ENCODE results near the gene ELMOD3. TPM values are rescaled to one million over a fixed set of nuclear protein-coding genes. Genes with fewer than 3 reads are reported as not detected.
"Not testable (repeated sequence)": the region's sequence is repeated elsewhere in the genome, so short reads cannot be mapped to it uniquely, and the experiment has no call there.

Gene ELMOD3
- polyA plus RNA-seq, 6 donors from 2014 or later, result 9.8 to 23.1 (median 13.8) TPM

- not testable (repeated sequence) for H3K27me3 Mint-ChIP-seq; H3K9me3 Mint-ChIP-seq; ATAC-seq (ENCODE audit: low read depth in 2 of 2); DNase-seq
- peak overlapping the region in 7 of 8 donors; percentile 24 to 99 (median 39) for H3K4me3 Mint-ChIP-seq
- peaks cover 30 to 41% of the 10 kb centered on the region in 2 donors for H3K36me3 Mint-ChIP-seq
- H3K27ac Mint-ChIP-seq, result peak overlapping the region in 2 of 6 donors; percentile 44 to 87
- H3K4me1 Mint-ChIP-seq, result peaks cover 72 to 95% (median 94%) of the 10 kb centered on the region in 3 donors
Observed at GRCh38 chr2:85323988-85324367, 30.6 kb upstream of the ELMOD3 start.

GRCh38 chr2:85324639-85325465 is 29.7 kb upstream of the ELMOD3 start:
- H3K9me3 Mint-ChIP-seq, result no peaks in the 10 kb centered on the region
- H3K4me1 Mint-ChIP-seq, result peaks cover 67 to 91% (median 86%) of the 10 kb centered on the region in 3 donors
- no peaks in the 10 kb centered on the region for H3K27me3 Mint-ChIP-seq
- no peak for DNase-seq
- H3K36me3 Mint-ChIP-seq, result peaks cover 24 to 37% of the 10 kb centered on the region in 2 donors
- peak overlapping the region in 4 of 6 donors; percentile 81 to 99 (median 93) for H3K27ac Mint-ChIP-seq
- no peak for ATAC-seq (ENCODE audit: low read depth in 2 of 2)
- H3K4me3 Mint-ChIP-seq, result peak overlapping the region; percentile 95 to 99 (median 98)

GRCh38 chr2:85325466-85325811 is 29.1 kb upstream of the ELMOD3 start:
- Mint-ChIP-seq H3K27ac (peak overlapping the region in 5 of 6 donors; percentile 29 to 99 (median 81)), H3K9me3 (no peaks in the 10 kb centered on the region), H3K36me3 (peaks cover 19 to 31% of the 10 kb centered on the region in 2 donors), H3K4me1 (peaks cover 61 to 86% (median 81%) of the 10 kb centered on the region in 3 donors), H3K27me3 (no peaks in the 10 kb centered on the region), H3K4me3 (peak overlapping the region; percentile 95 to 99 (median 98))
- DNase-seq (no peak), ATAC-seq (ENCODE audit: low read depth in 2 of 2) (no peak)

- no peaks in the 10 kb centered on the region for H3K9me3 Mint-ChIP-seq
- H3K27ac Mint-ChIP-seq, result peak overlapping the region; percentile 99 to 100 (median 100)
- H3K36me3 Mint-ChIP-seq, result peaks cover 10 to 22% of the 10 kb centered on the region in 2 donors
- peak overlapping the region; percentile 95 to 99 (median 98) for H3K4me3 Mint-ChIP-seq
- DNase-seq, result peak; percentile 61
- H3K27me3 Mint-ChIP-seq, result no peaks in the 10 kb centered on the region
- peak; percentile 17 to 18 for ATAC-seq (ENCODE audit: low read depth in 2 of 2)
- H3K4me1 Mint-ChIP-seq, result peaks cover 51 to 75% (median 71%) of the 10 kb centered on the region in 3 donors
Observed at GRCh38 chr2:85326406-85327159, 28.0 kb upstream of the ELMOD3 start.

- H3K4me3 Mint-ChIP-seq, result peak overlapping the region; percentile 95 to 99 (median 98)
- peaks cover 10 to 15% of the 10 kb centered on the region in 2 donors for H3K36me3 Mint-ChIP-seq
- peaks cover 46 to 71% (median 65%) of the 10 kb centered on the region in 3 donors for H3K4me1 Mint-ChIP-seq
- peak; percentile 46 for DNase-seq
- no peaks in the 10 kb centered on the region for H3K27me3 Mint-ChIP-seq
- peak overlapping the region; percentile 99 to 100 (median 100) for H3K27ac Mint-ChIP-seq
- no peaks in the 10 kb centered on the region for H3K9me3 Mint-ChIP-seq
- peak; percentile 16 to 17 for ATAC-seq (ENCODE audit: low read depth in 2 of 2)
Observed at GRCh38 chr2:85327160-85327821, 27.3 kb upstream of the ELMOD3 start.

GRCh38 chr2:85327822-85328617 is 26.5 kb upstream of the ELMOD3 start, which contains the start of gene TGOLN2:
Gene TGOLN2, minus strand, starts transcription at chr2:85327989. Its CDS starts 27 bp downstream, at chr2:85327962.
- H3K4me1 Mint-ChIP-seq, result peaks cover 40 to 64% (median 57%) of the 10 kb centered on the region in 3 donors
- H3K36me3 Mint-ChIP-seq, result peaks cover 9 to 10% of the 10 kb centered on the region in 2 donors

GRCh38 chr2:85329181-85329651 is 25.4 kb upstream of the ELMOD3 start:
- H3K36me3 Mint-ChIP-seq, result peaks cover 9 to 10% of the 10 kb centered on the region in 2 donors
- peaks cover 34 to 52% (median 47%) of the 10 kb centered on the region in 3 donors for H3K4me1 Mint-ChIP-seq
- peak overlapping the region in 6 of 8 donors; percentile 10 to 99 (median 97) for H3K4me3 Mint-ChIP-seq
- peak overlapping the region in 4 of 6 donors; percentile 5 to 99 (median 51) for H3K27ac Mint-ChIP-seq
- no peak for ATAC-seq (ENCODE audit: low read depth in 2 of 2)
- no peaks in the 10 kb centered on the region for H3K27me3 Mint-ChIP-seq
- H3K9me3 Mint-ChIP-seq, result peaks cover 0 to 2% (median 0%) of the 10 kb centered on the region in 7 donors
- DNase-seq, result no peak

More at GRCh38 chr2:85327822-85328617, 26.5 kb upstream of the ELMOD3 start, which contains the start of gene TGOLN2:
- H3K4me3 Mint-ChIP-seq, result peak within 1 kb of the TSS; percentile 95 to 99 (median 98)
- ATAC-seq (ENCODE audit: low read depth in 2 of 2), result peak; percentile 87 to 89
- peak; percentile 92 for DNase-seq
- peak within 1 kb of the TSS; percentile 99 to 100 (median 100) for H3K27ac Mint-ChIP-seq
- no peaks in the 10 kb centered on the region for H3K27me3 Mint-ChIP-seq
- no peaks in the 10 kb centered on the region for H3K9me3 Mint-ChIP-seq

- Mint-ChIP-seq H3K4me1 (peaks cover 33 to 47% (median 42%) of the 10 kb centered on the region in 3 donors), H3K27ac (peak overlapping the region in 2 of 6 donors; percentile 5 to 53), H3K4me3 (peak overlapping the region in 6 of 8 donors; percentile 10 to 99 (median 70)), H3K36me3 (peaks cover 8 to 10% of the 10 kb centered on the region in 2 donors)
- ATAC-seq (ENCODE audit: low read depth in 2 of 2); DNase-seq; H3K9me3 Mint-ChIP-seq; H3K27me3 Mint-ChIP-seq: not testable (repeated sequence)
Observed at GRCh38 chr2:85329701-85330100, 24.9 kb upstream of the ELMOD3 start.

- no peaks in the 10 kb centered on the region for H3K27me3 Mint-ChIP-seq
- peak overlapping the region in 1 of 6 donors; percentile 42 for H3K27ac Mint-ChIP-seq
- no peak for ATAC-seq (ENCODE audit: low read depth in 2 of 2)
- H3K4me1 Mint-ChIP-seq, result peaks cover 21 to 33% (median 28%) of the 10 kb centered on the region in 3 donors
- peak overlapping the region in 1 of 8 donors; percentile 45 for H3K4me3 Mint-ChIP-seq
- peaks cover 0 to 2% (median 0%) of the 10 kb centered on the region in 7 donors for H3K9me3 Mint-ChIP-seq
- no peak for DNase-seq
- H3K36me3 Mint-ChIP-seq, result peaks cover under 1 to 10% of the 10 kb centered on the region in 2 donors
Observed at GRCh38 chr2:85330839-85331636, 23.5 kb upstream of the ELMOD3 start.

- not testable (repeated sequence) for H3K4me3 Mint-ChIP-seq; H3K27me3 Mint-ChIP-seq; H3K9me3 Mint-ChIP-seq; DNase-seq; H3K36me3 Mint-ChIP-seq; ATAC-seq (ENCODE audit: low read depth in 2 of 2); H3K27ac Mint-ChIP-seq; H3K4me1 Mint-ChIP-seq
Observed at GRCh38 chr2:85333877-85334276, 20.7 kb upstream of the ELMOD3 start.

GRCh38 chr2:85334928-85335327 is 19.6 kb upstream of the ELMOD3 start:
- H3K36me3 Mint-ChIP-seq, result no peaks in the 10 kb centered on the region
- H3K27ac Mint-ChIP-seq, result no peak overlapping the region
- peaks cover 0 to 2% (median 0%) of the 10 kb centered on the region in 7 donors for H3K9me3 Mint-ChIP-seq
- no peaks in the 10 kb centered on the region for H3K4me1 Mint-ChIP-seq
- no peaks in the 10 kb centered on the region for H3K27me3 Mint-ChIP-seq
- DNase-seq, result no peak
- H3K4me3 Mint-ChIP-seq, result no peak overlapping the region
- no peak for ATAC-seq (ENCODE audit: low read depth in 2 of 2)

All from naive B cell (primary cell).